Gastrocnemius medialis (tissue), 4 donors: ENCODE measurements around the gene ELAVL1.

Experiments
- CTCF ChIP-seq, 5 experiments: fragments of 450-650 bp in 3 of 5; fragments of 200-600 bp in 2 of 5; sonication (generic) in 2 of 5; IDR thresholded peaks in 4 of 5; conservative IDR thresholded peaks in 1 of 5; 1 replicate in 4 of 5; 2 replicates in 1 of 5; pipeline ENCODE4 v1.5.1; 2016 to 2019; ENCODE audit warnings: antibody characterized with exemption in 5 of 5, mild to moderate bottlenecking in 3 of 5, moderate library complexity in 3 of 5
- POLR2A ChIP-seq, 2 donors: fragments of 450-650 bp; IDR thresholded peaks; one replicate each; pipeline ENCODE4 v1.6.1; 2017; ENCODE audit warnings: antibody characterized with exemption in 2 of 2, mild to moderate bottlenecking in 2 of 2, moderate library complexity in 2 of 2

- no peak for TF ChIP-seq CTCF (IDR thresholded peaks at IDR 0.05 in 4 of 5, conservative IDR thresholded peaks at IDR 0.05 in 1 of 5)
- no peak for TF ChIP-seq POLR2A (IDR thresholded peaks at IDR 0.05)
Observed at GRCh38 chr19:7992575-7992974, 12.9 kb downstream of the ELAVL1 start.
